Measurements from ENCODE around the gene KRT17.

GRCh38 chr17:41652461-41652970 lies 28.1 kb upstream of the KRT17 start:
- TF ChIP-seq, protein P1, sequence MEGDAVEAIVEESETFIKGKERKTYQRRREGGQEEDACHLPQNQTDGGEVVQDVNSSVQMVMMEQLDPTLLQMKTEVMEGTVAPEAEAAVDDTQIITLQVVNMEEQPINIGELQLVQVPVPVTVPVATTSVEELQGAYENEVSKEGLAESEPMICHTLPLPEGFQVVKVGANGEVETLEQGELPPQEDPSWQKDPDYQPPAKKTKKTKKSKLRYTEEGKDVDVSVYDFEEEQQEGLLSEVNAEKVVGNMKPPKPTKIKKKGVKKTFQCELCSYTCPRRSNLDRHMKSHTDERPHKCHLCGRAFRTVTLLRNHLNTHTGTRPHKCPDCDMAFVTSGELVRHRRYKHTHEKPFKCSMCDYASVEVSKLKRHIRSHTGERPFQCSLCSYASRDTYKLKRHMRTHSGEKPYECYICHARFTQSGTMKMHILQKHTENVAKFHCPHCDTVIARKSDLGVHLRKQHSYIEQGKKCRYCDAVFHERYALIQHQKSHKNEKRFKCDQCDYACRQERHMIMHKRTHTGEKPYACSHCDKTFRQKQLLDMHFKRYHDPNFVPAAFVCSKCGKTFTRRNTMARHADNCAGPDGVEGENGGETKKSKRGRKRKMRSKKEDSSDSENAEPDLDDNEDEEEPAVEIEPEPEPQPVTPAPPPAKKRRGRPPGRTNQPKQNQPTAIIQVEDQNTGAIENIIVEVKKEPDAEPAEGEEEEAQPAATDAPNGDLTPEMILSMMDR (IDR thresholded peaks at IDR 0.05), result no peak
- TF ChIP-seq POLR2AphosphoS5 (IDR thresholded peaks at IDR 0.05; ENCODE audit: low read depth, low read length), result no peak
- TF ChIP-seq, protein P2, sequence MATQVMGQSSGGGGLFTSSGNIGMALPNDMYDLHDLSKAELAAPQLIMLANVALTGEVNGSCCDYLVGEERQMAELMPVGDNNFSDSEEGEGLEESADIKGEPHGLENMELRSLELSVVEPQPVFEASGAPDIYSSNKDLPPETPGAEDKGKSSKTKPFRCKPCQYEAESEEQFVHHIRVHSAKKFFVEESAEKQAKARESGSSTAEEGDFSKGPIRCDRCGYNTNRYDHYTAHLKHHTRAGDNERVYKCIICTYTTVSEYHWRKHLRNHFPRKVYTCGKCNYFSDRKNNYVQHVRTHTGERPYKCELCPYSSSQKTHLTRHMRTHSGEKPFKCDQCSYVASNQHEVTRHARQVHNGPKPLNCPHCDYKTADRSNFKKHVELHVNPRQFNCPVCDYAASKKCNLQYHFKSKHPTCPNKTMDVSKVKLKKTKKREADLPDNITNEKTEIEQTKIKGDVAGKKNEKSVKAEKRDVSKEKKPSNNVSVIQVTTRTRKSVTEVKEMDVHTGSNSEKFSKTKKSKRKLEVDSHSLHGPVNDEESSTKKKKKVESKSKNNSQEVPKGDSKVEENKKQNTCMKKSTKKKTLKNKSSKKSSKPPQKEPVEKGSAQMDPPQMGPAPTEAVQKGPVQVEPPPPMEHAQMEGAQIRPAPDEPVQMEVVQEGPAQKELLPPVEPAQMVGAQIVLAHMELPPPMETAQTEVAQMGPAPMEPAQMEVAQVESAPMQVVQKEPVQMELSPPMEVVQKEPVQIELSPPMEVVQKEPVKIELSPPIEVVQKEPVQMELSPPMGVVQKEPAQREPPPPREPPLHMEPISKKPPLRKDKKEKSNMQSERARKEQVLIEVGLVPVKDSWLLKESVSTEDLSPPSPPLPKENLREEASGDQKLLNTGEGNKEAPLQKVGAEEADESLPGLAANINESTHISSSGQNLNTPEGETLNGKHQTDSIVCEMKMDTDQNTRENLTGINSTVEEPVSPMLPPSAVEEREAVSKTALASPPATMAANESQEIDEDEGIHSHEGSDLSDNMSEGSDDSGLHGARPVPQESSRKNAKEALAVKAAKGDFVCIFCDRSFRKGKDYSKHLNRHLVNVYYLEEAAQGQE (IDR thresholded peaks at IDR 0.05; ENCODE audit: insufficient read depth in 1 of 2, low read depth in 2 of 2, low read length in 1 of 2), result no peak

Data from Panc1 (cell line).